Renal cortex interstitium (tissue), 11 donors: ENCODE results near the gene PRIMA1. TPM values are rescaled to one million over a fixed set of nuclear protein-coding genes. Genes with fewer than 3 reads are reported as not detected.
A peak's percentile ranks its signal among the peaks of the same experiment; 100 is the strongest.

Source experiments
- DNase-seq, 11 donors: peaks; one replicate each; pipeline ENCODE4 v3.0.0-alpha.2; 2013; ENCODE audit warnings: low read depth in 9 of 11, low spot score in 4 of 11; ENCODE audit errors: extremely low read depth in 1 of 11
- polyA plus RNA-seq, 3 donors: library from polyadenylated mRNA; unstranded; fragments of 120-200 nt; gene quantifications; one replicate each; pipeline ENCODE4 v1.2.1, GENCODE V29; 2013; ENCODE audit not compliant: insufficient read length in 3 of 3

PRIMA1 gene
- polyA plus RNA-seq, 3 donors: 1.00 to 1.4 (median 1.1) TPM

DNA sequence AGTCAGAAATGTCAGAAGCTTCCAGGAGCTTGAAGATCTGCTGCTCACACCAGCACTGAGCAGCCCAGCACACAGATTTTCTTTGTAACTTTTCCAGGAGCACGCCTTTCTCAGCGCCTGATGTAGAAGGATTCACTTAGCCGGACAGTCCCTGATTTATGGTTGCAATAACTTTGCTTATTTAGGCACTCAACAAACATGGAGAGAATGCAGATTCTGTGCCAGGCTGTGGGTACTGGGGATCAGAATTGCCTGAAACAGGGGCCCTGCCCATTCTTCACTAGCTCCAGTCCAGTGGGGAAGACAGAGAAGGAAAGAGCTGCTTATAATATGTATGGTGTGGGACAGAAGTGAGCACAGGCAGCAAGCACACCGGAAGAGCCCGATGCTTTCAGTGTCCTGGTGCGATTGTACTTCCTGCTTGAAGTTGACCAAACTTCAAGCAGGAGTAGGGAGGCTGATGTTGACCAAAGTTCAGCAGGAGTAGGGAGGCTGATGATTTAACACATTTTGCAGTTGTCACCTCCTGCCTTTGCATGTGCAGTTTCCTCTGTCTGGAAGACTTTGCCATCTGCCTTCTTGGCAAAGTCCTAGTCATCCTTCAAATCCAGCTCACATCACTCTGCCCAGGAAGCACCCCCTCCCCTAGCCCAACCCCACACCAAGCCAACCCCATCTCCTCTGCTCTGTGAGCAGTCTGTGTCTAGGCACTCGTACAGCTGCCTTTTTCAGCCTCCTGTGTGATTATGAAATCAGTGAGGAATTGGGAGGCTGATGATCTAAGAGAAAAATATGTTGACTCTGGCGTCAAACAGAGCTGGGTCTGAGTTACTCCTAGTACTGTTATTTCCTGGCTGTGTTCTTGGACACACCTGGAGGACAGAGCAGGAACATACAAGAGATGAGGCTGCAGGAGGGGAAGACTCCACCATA is 12.0 kb upstream of the PRIMA1 start:
- no peak for DNase-seq

DNA sequence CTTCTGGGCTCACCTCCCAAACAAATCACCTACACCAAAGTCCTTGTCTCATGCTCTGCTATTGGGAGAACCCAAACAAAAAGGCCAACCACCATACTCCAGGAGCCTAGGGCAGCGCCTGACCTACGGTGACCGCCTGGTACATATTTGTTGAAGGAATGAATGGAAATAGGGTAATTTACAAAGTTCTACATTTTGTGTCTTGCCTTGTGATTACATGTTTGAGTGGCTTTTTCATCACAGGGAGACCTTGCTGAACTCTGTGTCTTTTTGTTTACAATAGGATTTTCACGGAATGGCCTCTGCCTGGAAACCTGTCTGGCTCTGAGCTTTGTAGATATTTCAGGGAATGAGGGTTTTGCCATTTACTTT is 11.3 kb upstream of the PRIMA1 start:
- no peak for DNase-seq

DNA sequence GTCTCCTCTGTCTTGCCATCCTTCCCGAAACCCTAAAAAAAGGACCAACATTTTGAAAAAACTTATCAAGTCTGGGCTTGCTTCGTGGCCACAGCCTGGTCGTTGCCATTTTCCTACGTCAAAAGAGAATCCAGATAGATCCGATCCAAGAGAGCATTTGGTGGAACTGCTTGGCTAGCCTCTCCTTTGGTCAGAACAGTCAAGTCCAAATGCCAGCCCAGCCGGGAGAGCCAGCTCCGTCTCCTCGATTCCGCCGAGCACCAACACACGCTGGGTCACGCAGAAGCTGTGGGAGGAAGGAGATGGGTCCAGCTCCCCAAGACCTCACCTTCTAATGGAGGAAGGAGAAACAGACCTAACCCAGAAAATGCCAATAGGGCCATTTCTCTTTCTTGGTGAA is 9.3 kb upstream of the PRIMA1 start:
- no peak for DNase-seq

GRCh38 chr14:93797071-93797470 is 8.8 kb upstream of the PRIMA1 start:
- DNase-seq: no peak

GRCh38 chr14:93794756-93795155 is 6.5 kb upstream of the PRIMA1 start:
- no peak for DNase-seq

DNA sequence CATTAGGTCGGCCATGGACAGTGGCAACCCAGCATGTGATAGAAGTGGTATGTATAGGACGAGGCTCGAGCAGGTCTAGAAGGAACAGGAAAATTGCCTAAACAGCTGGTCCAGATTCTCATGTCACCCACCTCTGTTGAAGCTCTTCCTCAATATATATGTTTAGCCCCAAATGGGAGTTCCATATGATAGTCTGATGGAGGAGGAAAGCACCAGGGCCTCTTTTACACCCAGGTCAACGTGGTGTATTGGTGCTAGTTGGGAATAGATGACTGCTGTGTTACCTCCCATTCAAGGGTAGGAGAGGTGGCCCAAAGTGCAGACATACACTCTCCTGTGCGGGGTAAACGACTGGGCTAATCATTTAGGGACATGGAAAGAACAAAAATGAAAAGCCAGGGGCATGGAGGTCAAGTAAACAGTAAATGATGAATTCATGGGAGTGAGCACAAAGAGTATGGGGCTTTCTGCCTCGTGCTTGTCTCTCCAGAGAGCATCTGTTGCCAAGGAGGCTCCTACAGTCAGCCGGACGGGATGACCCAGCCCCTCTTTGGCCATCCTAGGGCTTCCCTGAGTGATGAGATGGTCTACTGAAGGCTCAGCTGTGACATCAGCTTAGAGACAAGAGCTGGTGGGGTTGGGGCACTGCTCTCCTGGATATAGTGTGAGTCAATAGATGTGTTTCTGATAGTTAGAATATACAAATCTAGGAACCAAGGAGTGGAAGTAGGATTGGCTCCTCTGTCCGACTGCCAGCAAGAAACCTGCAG is 5.5 kb upstream of the PRIMA1 start:
- DNase-seq: no peak

GRCh38 chr14:93792391-93792790 is 4.1 kb upstream of the PRIMA1 start:
- no peak for DNase-seq

GRCh38 chr14:93790966-93791365 is 2.7 kb upstream of the PRIMA1 start:
- DNase-seq: no peak

GRCh38 chr14:93789228-93790130 is 1.2 kb upstream of the PRIMA1 start:
- DNase-seq: no peak

DNA sequence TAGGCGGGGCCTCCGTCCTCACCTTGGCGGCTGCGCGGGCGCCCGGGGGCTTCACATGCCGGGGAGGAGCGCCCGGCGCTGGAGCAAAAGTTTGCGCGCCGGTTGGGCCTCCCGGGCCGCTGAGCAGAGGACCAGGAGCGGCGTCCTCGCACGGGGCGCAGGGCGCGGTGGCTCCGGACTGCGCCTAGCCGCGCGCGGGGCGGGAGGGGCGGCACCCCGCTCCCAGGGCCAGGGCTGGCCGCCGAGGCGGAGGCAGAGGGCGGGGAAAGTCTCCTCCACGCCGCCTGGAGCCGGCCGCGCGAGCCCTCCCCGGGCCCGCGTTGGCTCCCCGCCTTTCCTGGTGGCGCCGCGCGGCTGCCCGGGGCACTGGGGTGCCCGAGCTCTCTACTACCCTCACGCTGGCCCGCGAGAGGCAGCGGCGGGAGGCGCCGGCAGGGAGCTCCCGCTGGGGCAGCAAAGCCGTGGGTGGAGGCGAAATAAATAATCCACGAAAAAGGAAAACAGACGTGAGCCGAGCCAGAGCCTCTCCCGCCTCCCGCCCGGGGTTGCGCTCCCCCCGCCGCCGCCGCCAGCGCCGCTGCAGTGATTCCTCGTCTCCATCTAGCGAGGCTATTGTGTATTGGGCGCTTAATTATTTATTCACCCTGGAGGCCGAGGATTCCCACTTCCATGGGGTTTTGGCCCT is 400 bp upstream of the PRIMA1 start:
- peak in 6 of 11 donors; percentile 25 to 60 (median 42) for DNase-seq

DNA sequence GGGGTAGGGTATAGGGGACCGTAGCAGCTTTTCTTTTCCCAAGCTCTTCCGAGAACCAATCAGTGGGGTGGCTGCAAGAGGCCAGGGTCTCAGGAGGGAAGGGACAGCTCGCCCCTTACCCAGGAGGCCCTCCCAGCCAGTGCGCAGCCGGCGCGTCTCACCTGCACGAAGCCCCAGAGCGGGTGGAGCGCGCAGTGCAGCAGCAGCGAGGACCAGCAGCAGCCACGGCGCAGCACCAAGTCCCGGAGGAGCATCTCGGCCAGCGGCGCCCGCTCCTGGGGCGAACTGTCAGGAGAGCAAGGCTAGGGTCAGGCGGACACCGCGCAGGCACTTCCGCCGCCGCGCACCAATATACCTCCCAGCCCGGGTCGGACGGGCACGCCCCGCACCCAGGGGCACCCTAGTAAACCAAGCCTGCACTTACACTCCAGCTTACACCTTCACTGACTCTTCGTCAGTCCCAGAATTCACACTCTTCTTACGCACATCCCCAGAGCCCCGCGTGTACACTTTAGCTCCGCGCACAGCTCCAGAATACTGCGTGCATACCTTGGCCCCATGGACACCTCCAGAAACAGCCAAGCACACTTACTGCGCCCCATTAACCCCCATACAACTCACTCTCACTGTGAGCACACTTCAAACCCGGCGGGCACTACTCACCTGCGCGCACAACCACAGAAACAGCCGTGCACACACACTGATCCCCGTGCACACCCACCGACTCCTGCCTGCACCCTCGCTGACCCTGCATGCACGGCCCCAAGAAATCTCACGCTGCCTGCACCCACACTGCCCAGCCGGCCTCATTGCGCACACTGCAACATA is 606 bp downstream of the PRIMA1 start:
- DNase-seq: no peak

DNA sequence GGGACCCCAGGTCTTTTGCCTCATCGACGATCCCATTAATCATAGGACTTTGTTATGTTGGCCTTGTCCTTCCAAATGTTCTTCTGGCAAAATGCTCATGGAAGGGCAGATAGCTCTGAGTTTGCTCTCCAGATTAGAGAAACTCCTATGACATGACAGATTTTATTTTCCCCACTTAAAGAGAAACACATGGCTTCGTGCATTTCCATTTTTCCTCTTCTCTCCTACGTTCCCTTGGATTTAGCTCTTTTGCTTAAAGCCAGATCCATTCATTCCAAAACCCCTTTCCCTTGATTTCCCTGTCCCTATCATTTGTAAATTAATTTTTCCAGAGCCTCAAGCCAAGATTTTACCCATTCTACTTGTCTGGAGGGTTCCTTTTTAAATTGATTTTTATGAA is 2.9 kb downstream of the PRIMA1 start:
- no peak for DNase-seq

GRCh38 chr14:93784878-93785277 is 3.4 kb downstream of the PRIMA1 start:
- no peak for DNase-seq

DNA sequence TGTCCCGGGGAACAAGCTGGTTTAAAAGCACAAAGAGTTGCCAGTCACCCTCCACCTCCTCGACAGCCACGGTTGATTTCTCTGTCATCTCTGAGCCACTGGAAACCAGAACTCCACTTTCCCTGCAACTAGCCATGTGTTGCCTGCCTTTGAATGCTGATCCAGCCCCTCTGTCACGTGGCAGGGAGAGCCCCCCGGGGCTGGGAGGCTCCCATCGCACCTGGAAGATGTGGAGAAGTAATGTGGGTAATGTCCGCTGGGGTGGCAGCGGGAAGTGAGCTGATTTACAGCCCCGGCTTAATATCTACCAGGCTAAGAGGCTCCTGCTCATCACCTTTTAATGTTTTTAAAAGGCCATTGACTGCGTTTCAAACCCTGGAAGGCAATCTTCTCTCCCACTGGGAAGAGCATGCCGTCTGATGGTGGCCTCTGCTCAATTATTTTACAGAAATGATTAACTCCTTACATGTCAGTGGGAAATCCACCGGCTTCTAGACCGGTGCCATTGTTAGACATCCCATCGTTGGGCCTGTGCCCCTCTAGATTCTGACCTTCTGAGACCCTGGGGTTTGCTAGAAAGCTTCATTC is 7.4 kb downstream of the PRIMA1 start:
- DNase-seq: no peak

DNA sequence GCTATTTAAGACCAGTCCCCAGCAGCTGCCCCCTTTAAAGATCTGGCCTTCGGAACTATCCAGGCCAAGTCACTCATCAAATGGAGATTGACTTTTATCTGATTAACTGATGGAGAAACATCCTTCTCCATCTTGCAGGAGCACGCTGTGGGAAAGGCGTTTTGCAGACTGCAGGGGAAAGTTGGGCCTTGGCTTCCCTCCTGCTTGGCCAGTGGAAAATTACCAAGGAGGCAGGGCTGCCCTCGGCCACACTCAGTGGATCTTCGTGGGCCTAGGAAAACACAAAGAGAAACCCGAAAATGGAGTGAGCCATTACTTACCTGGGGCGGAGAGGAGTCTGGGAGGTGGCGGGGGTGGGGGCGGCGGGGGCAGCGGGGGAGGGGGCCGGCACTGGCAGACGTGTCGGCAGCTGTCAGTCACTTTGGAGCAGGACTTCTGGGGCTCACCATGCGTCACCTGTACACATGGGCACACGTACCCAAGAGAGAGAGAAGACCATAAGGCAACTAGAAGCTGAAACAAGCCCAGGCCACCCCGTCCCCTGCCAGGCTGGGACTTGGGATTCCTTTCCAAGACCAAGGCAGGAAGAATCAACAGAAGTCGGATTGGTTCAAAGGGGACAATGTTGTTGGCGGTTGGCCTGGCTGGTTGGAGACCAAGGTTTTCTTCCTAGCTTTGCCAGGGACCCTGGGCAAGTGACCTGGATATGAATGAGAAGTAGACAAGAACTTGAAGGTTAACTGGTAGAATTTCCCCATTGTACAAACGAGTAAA is 9.2 kb downstream of the PRIMA1 start:
- DNase-seq: no peak

DNA sequence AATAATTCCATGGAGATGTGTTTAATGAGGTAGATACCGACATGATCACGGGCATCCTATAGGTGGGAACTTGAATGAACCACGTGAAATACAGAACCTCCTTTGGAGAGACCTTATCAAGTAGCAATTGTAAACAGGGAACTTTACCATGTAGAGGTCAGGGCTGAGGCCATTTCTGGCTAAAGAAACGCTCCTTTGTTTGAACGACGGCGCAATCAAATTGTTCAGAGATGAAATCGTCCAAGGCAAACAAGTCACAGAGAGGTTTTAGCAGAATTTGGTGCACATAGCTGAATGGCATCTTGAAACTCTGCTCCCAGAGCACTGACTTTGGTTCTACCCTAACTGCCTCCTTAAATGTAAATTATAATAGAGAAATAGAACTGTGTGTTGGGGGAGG is 9.8 kb downstream of the PRIMA1 start:
- no peak for DNase-seq

DNA sequence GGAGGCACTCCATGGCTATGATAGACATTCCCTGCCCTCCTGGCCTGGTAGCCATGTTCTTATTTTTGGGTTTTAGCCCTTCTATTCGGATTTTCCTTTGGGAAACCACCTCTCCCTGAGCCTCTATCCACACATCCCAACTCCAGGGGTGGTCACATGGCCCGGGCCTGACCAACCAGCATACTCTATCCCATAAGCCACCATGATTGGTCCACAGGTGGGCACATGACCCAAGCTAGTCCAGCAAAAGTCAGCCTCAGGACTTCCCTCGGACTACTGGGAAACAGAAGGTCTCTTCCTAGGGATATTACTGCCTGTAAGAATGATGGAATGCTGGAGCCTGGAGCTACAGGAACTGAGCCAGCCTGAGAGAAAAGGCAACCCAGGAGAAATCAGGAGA is 12.5 kb downstream of the PRIMA1 start:
- DNase-seq: no peak
